ENCODE data around the gene ATG12.
"Not testable (repeated sequence)": the region's sequence is repeated elsewhere in the genome, so short reads cannot be mapped to it uniquely, and the experiment has no call there.

- not testable (repeated sequence) for TF ChIP-seq CTCF (IDR thresholded peaks at IDR 0.05); TCF7L2 (IDR thresholded peaks at IDR 0.05; ENCODE audit: low read depth, low read length)
These were observed 16.4 kb downstream of the ATG12 start for GRCh38 chr5:115824983-115825382.

Data from Panc1 (cell line).